NCI-H69 (cell line): ENCODE measurements around the gene IFT122.
"Not testable (repeated sequence)": the region's sequence is repeated elsewhere in the genome, so short reads cannot be mapped to it uniquely, and the experiment has no call there.

Experiments used
- DNase-seq: peaks from one replicate; lab custom pipeline; 2025; lab: John Stamatoyannopoulos, UW

IFT122 gene

DNA sequence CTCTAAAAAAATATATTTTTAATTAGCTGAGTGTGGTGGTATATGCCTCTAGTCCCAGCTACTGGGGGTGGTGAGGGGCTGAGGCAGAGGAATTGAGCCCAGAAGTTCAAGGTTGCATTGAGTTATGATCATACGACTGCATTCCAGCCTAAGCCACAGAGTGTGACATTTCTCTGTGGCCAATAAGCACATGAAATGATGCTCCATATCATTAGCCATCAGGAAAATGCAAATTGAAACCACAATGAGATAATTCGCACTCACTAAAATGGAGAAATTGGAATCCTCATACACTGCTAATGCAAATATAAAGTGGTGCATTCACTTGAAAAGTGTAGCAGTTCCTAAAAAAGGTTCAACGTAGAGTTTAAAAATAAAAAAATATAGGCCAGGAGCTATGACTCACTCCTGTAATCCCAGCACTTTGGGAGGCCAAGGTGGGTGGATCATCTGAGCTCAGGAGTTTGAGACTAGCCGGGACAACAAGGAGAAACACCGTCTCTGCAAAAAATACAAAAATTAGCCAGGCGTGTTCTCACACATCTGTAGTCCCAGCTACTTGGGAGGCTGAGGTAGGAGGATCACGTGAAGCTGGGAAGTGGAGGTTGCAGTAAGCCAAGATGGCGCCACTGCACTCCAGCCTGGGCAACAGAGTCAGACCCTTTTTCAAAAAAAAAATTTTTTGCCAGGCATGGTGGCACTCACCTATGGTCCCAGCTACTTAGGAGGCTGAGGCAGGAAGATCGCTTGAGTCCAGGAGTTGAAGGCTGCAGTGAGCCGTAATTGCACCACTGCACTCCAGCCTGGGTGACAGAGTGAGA is 35.2 kb downstream of the IFT122 start:
- no peak for DNase-seq

GRCh38 chr3:129475863-129476262 is 35.8 kb downstream of the IFT122 start:
- no peak for DNase-seq

- no peak for DNase-seq
Observed at GRCh38 chr3:129476586-129476985, 36.6 kb downstream of the IFT122 start.

DNA sequence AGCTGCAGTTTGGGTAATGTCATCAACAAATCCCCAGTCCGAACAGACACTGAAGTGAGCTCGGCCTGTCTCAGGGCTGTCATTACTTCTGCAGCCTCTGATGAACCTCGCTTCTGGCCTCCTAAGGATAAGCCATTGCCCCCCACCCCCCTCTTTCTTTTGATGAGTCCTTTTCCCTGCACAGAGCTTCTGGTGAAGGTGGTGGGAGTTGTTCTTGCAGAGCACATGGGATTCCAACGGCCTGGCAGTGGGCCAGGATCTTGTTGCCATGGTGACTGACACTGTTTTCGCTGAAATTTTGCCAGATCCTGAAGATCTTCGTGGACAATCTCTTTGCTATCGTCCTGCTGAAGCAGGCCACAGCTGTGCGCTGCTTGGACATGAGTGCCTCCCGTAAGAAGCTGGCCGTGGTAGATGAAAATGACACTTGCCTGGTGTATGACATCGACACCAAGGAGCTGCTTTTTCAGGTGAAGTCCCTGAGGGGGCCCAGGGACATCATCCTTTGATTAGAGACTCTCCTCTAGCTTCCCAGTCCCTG is 41.3 kb downstream of the IFT122 start:
- not testable (repeated sequence) for DNase-seq

- DNase-seq, result no peak
Observed at GRCh38 chr3:129481766-129482332, 41.8 kb downstream of the IFT122 start.

DNA sequence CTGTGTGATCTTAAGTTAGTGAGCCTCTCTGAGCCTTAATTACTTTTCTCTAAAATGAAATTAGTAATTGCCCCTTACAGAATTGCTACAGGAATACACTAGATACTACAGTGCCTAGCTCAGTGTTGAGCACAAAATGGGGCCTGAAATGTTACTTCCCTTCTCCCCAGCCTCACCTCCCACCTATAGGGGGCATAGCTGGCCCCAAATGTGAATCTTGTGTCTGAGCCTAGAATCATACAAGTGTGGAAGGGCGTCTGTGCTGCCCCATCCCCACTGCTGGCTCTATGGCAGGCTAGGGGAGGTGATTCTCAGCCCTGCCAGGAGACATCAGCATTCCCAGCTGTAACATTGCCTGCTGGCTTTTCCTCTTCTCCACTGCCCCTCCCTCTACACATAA is 42.7 kb downstream of the IFT122 start:
- DNase-seq, result peak; percentile 1

GRCh38 chr3:129483870-129484269 is 43.8 kb downstream of the IFT122 start:
- DNase-seq, result no peak

- DNase-seq, result not testable (repeated sequence)
Observed at GRCh38 chr3:129485146-129485545, 45.1 kb downstream of the IFT122 start.

DNA sequence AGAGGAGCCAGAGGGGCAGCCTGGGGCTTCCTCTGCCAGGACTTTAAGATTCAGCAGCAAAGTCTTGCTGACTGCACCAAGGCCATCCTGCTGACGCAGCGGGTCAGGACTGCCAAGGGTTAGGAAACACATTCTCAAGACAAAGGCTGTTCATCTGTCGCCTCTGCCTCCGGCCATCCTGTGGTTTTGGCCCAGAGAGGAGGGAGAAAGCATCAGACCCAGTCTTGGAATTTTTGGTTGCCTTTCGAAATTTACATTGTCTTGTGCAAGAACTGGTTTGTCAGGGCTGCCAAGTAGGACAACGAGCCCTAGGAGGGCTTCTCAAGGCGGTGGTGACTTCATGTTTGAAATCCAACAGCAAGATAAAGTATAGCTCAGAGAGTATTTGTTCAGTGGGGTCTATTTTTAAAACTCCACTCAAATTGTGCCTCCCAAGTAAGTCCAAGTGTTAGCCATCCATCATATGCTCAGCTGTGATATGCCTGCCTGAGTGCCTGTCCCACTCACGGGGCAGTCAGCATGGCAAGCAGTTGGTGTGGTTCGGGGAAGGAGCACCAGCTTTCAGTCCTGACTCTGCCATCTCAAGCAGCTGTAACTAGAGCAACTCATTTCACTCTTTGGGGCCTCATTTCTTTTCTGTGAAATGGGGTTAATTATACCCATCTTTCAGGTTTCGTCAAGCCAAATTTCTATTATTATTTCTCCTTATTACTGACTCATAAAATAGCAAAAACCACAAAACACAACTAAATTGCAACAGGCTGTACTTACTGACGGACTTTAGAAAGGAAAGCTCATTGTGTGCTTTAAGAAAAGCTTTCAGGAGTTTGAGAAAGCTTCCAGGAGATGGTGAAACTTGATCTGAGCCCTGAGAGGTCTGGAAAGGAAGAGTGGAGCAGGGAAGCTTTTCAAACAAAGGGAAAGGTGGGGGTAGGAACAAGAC is 46.0 kb downstream of the IFT122 start:
- DNase-seq, result no peak

GRCh38 chr3:129486664-129487035 is 46.6 kb downstream of the IFT122 start:
- DNase-seq, result no peak

DNA sequence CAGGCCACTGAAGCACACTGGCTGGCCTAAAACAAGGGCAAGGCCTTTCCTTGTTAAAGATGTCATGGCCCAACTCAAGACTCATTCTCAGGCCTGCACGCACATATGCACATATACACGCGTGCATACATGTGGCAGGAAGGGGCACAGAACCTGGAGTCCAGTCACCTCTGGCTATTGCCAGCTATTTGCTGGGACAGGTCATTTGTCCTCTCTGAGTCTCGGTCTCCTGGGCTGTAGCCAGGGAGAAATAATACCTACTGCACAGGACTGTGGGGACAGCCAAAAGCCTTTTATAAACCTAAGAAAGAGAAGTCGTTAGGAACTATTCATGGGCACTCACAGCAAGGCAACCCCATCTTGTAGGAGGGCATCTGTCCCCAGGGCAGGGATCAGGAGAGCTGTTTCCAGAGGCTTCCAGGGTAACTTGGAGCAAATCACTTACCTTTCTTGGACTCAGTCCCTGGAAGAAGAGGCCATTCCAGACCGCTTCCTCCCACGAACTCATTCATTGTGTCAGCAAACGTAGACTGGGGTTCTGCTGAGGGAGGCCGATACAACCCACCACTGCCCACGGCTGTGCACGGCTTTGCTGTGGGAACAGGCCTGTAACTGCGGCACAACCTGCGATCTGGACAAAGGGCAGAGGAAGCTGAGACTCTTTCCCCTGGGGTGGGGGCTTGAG is 47.3 kb downstream of the IFT122 start:
- DNase-seq, result no peak

DNA sequence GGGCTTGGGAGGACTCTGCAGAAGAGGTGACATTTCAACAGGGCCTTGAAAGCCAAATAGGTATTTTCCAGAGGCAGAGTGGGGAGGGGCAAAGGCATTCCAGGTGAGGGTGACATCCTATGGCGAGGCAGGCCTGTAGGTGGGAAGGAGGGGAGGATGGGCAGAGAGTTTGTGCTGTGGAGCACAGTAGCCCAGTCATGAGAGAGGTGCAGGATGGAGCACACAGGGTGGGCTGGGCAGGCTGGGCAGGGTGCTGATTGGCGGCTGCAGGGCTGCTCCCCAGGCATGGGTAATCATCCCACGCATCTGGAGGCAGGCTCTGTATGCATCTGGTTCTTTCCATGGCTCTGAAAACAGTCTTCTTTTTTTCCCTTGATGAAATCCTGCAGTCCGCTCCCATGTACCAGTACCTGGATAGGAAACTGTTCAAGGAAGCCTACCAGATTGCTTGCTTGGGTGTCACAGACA is 47.9 kb downstream of the IFT122 start:
- DNase-seq, result not testable (repeated sequence)

- DNase-seq, result not testable (repeated sequence)
Observed at GRCh38 chr3:129489258-129489657, 49.2 kb downstream of the IFT122 start.

DNA sequence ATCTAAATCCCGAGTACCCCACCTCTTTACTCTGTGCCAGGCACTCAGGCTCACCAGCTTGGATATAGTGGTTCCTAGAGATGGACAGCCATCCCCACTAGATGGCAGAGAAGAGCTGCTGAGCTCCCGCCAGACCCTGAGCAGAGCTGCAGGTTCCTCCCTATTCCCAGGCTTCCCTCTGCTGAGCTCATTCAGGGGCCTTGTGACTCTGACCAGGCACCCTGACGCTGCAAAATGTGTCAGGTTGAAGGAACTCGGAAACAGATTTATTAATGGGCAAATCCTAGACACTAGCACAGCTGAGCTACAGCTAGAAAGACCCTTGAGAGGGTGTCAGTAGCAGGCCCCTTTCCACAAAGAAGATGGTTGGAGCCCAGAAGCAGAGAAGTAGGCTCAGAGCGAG is 50.2 kb downstream of the IFT122 start:
- peak; percentile 63 for DNase-seq

GRCh38 chr3:129491077-129491476 is 51.1 kb downstream of the IFT122 start:
- not testable (repeated sequence) for DNase-seq

- DNase-seq, result no peak
Observed at GRCh38 chr3:129491794-129492193, 51.8 kb downstream of the IFT122 start.

- no peak for DNase-seq
Observed at GRCh38 chr3:129492691-129493090, 52.7 kb downstream of the IFT122 start.

DNA sequence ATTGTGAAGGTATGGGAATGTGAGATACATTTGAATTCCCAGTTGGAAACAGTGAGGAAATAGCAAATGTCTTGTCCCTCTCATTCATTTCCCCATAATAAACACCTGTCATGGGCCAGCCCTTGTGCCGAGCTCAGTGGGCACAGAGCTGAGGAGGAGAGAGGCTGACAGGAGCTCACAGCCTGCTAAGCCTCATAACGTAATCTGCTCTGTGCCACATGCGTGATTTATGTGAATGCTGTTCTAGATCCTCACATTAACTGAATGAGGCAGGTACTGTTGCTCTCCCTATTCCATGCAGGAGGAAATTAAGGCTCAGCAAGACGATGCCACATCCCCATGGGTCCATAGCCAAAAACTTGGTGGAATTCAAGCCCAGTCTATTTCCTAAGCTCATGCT is 53.2 kb downstream of the IFT122 start:
- DNase-seq, result no peak

- DNase-seq, result not testable (repeated sequence)
Observed at GRCh38 chr3:129494499-129494898, 54.5 kb downstream of the IFT122 start.

- DNase-seq, result not testable (repeated sequence)
Observed at GRCh38 chr3:129495006-129495639, 55.1 kb downstream of the IFT122 start.

DNA sequence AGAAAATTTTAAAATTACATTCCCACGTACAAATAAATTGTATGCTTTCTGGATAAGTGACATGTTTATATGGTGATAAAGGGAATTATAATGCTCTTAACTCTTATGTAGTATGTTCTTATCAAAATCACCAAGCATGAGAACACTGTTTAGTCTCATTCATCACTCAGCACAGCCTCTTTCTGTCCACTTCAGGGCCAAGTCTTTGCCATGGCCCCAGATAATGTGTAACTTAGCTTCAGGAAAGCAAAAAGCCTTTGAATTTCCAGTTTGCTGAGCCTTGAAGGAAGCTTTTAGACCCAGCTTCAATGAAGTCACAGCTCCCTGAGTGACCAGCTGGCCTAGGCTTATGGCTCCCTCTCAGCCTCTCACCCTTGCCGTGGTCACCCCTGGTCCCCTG is 57.9 kb downstream of the IFT122 start:
- DNase-seq, result not testable (repeated sequence)
